ENCODE data around the gene BTF3L4. TPM values are rescaled to one million over a fixed set of nuclear protein-coding genes. Genes with fewer than 3 reads are reported as not detected.
"Not testable (repeated sequence)": the region's sequence is repeated elsewhere in the genome, so short reads cannot be mapped to it uniquely, and the experiment has no call there.

The BTF3L4 gene
- total RNA-seq, result 27.4 and 29.9 TPM in 2 replicates

- DNase-seq (ENCODE audit: low read depth in 2 of 2), result peak; percentile 82 to 94
Measured at GRCh38 chr1:52056163-52056936, at the start of gene BTF3L4. Gene BTF3L4 (plus strand): TSS chr1:52056295. CDS start chr1:52059848, 3,553 bp downstream.

- no peak for DNase-seq (ENCODE audit: low read depth in 2 of 2)
Measured at GRCh38 chr1:52007215-52008002, 48.7 kb upstream of the BTF3L4 start.

DNA sequence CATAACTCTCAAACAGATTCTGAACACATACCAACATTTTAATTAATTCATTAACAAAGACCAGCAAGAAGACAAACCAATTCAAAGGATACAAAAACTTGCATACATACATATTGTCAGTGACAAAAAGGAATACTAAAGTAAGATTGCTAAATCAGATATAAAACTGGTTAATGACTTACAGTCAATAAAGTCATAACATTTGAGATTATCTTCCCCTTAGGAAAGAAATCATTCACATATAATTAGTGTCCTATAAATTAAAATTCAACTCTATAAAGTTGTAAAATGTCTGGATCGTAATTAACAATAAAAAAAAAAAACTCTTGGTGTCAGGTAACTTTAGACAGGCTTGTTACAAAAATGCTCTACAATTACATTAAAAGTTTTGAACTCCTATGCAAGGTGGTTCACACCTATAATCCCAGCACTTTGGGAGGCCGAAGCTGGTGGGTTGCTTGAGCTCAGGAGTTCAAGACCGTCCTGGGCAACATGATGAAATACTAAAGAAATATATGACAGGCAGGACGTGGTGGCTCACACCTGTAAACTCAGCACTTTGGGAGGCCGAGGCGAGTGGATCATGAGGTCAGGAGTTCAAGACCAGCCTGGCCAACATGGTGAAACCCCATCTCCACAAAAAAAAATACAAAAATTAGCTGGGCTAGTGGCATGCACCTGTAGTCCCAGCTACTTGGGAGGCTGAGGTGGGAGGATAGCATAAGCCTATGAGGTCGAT lies 47.9 kb upstream of the BTF3L4 start:
- no peak for DNase-seq (ENCODE audit: low read depth in 2 of 2)

DNA sequence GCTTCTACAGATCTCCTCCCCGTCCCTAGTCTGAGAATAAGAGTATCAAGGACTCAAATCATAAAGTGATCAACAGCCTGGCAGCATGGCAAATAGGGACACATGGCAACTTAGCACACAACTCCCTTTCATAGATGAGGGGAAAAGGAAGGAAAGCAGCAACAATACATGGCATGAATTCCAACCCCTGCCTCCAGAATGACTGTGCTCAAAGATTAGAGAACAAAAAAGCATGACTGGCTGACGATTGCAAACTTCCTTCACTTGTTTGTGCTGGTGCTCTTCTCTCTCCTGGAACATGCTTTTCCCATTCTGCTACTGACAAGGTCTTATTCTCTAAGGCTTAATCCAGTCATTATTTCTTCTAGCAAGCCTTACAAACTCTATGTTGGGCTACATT lies 34.0 kb upstream of the BTF3L4 start:
- DNase-seq (ENCODE audit: low read depth in 2 of 2), result peak; percentile 67 to 83

DNA sequence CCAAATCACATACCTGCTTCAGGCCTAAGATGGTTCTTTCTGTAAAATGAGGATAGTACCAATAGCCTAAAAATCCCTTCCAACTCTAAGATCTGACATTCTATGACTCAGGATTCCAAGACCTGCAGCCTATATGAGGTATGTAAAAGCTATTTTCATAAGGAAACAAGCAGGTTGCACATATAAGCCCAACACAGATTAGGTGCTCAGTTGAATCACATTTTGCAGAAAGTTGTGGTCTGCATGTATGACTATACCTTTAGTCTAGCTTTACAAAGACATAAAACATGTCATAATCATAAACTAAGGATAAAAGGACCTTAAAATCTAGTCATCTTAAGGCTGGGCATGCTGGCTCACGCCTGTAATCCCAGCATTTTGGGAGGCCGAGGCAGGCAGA lies 29.8 kb upstream of the BTF3L4 start:
- no peak for DNase-seq (ENCODE audit: low read depth in 2 of 2)

- no peak for DNase-seq (ENCODE audit: low read depth in 2 of 2)
Measured at GRCh38 chr1:52028328-52028727, 27.8 kb upstream of the BTF3L4 start.

- DNase-seq (ENCODE audit: low read depth in 2 of 2), result not testable (repeated sequence)
Measured at GRCh38 chr1:52028839-52029238, 27.3 kb upstream of the BTF3L4 start.

GRCh38 chr1:52032124-52032784 lies 23.8 kb upstream of the BTF3L4 start:
- DNase-seq (ENCODE audit: low read depth in 2 of 2), result no peak

- DNase-seq (ENCODE audit: low read depth in 2 of 2), result peak in 1 of 2 donors; percentile 70
Measured at GRCh38 chr1:52032785-52033131, 23.3 kb upstream of the BTF3L4 start.

DNA sequence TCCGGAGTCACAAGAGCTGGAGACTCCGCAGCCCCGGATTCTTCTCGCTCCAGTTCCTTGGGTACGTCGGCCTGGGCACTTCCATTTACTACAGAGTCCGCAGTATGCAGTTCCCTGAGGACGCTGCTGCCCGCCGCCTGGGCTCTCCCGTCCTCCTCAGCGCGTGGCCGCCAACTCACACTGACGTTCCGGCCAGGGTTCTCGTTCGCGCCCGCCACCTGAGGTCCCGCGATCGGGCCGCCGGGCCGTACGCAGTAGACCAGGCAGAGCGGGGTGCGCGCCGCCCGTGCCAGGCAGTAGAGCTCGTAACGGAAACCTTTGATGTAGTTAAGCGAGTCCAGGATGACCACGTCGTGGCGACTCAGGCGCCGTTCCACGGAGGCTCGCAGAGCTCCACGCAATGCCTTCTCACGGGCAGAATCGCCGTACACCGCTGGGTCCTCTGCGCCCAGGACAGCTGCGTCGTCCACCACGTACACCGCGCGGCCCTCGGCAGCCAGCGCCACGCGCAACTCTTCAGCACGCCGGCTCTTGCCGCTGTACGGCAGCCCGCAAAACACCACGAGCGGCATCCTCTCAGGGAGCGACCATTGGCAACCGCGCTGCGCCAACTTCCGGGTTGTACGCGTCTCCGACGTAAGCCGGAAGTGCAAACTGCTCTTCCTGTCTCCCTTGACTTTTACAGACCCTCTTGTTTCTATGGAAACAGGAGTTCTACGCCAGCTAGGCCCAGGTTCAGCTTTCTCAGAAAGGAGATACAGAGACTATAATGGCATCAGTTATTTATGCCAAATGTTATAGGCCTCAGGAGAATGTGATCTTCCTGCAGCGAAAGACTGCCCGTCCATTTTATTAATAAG lies 22.7 kb upstream of the BTF3L4 start, which contains the start of gene KTI12:
TSS of gene KTI12 (minus strand) at position 621 of the 860 bp plus-strand sequence. CDS start at position 572, 49 bp downstream.
- peak; percentile 93 for DNase-seq (ENCODE audit: low read depth in 2 of 2)

DNA sequence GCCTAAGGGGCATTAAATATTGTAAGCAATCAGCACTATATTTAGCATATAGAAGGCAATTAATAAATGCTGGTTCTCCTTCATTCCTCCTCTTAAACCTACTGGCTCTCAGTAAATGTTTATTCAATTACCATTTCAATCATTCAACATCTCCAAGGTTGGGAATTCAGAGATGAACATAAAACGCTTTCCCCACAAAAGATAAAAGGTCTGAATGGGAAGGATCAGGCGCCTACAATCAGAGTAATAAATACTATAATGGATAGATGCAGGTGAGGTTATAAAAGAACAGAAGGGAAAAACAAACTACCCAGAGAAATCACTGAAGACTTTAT lies 22.1 kb upstream of the BTF3L4 start:
- DNase-seq (ENCODE audit: low read depth in 2 of 2), result no peak

DNA sequence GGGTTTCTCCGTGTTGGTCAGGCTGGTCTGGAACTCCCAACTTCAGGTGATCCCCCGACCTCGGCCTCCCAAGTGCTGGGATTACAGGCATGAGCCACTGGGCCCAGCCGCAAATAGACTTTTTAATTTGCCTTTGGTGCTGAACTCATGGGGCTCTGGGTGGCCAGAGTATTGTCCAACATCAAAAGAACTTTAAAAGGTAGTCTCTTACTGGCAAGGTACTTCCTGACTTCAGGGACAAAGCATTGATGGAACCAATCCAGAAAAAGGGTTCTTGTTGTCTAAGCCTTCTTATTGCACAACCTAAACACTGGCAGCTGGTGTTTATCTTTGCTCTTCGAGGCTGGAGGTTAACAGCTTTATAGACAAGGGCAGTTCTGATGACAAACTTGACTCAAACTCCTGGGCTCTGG lies 18.7 kb upstream of the BTF3L4 start:
- no peak for DNase-seq (ENCODE audit: low read depth in 2 of 2)

DNA sequence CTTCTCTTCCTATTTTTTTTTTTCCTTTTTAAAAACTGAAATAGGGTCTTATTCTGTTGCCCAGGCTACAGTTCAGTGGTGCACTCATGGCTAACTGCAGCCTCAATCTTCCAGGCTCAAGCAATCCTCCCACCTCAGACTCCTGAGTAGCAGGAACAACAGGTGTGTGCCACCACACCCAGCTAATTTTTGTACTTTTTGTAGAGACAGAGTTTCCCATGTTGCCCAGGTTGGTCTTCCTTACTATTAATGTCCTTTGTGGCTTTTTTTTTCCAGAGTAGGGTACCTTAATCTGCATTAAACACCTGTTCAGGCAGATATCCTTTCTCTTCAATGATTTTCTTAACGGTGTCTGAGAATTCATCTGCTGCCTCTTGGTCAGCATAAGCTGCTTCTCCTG lies 18.2 kb upstream of the BTF3L4 start:
- no peak for DNase-seq (ENCODE audit: low read depth in 2 of 2)

- peak in 1 of 2 donors; percentile 4 for DNase-seq (ENCODE audit: low read depth in 2 of 2)
Measured at GRCh38 chr1:52041551-52042185, 14.4 kb upstream of the BTF3L4 start.

DNA sequence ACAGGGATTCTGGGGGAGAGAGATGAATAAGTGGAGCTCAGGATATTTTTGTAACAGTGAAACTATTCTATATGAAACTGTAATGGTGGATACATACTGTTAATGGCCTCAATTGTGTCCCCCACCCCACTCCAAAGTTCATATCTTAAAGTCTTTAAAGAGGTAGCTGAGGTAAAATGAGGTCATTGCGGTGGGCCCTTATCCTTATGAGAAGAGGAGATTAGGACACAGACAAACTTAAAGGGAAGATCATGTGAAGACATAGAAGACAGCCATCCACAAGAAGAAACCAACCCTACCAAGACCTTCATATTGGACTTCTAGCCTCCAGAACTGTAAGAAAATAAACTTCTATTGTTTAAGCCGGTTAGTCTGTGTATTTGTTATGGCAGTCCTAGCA lies 10.9 kb upstream of the BTF3L4 start:
- DNase-seq (ENCODE audit: low read depth in 2 of 2), result no peak

DNA sequence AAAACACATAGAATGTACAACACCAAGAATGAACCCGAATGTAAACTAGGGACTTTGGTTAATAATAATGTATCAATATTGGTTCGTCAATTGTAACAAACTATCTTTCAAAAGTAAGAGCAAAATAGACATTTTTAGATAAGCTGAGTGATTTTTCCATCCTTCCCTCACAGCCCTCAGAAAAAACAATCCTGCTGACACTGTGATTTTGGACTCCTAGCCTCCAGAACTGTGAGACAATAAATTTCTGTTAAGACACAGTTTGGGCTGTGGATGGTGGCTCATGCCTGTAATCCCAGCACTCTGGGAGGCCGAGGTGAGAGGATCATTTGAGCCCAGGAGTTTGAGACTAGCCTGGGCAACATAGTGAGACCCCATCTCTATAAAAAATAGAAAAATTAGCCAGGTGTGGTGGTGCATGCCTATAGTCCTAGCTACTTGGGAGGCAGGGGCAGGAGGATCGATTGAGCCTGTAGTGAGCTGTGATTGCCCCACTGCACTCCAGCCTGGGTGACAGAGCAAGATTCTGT lies 10.4 kb upstream of the BTF3L4 start:
- DNase-seq (ENCODE audit: low read depth in 2 of 2), result not testable (repeated sequence)

- not testable (repeated sequence) for DNase-seq (ENCODE audit: low read depth in 2 of 2)
Measured at GRCh38 chr1:52049337-52049736, 6.8 kb upstream of the BTF3L4 start.

- DNase-seq (ENCODE audit: low read depth in 2 of 2), result no peak
Measured at GRCh38 chr1:52053862-52054261, 2.2 kb upstream of the BTF3L4 start.

GRCh38 chr1:52054496-52055065 lies 1.5 kb upstream of the BTF3L4 start:
- DNase-seq (ENCODE audit: low read depth in 2 of 2), result no peak

Data from dermis microvascular lymphatic vessel endothelial cell (primary cell).